AG04449 (cell line): Measurements from ENCODE around the gene NDUFA3.

Experiments used
- CTCF ChIA-PET: fragments of 350-600 bp; formaldehyde crosslinking; extraction: SDS; loops from one replicate; lab custom pipeline; 2021; ENCODE audit warnings: antibody characterized with exemption; lab: Yijun Ruan, JAX
- POLR2A ChIA-PET: fragments of 400-600, 350-600 bp; formaldehyde crosslinking; extraction: SDS; loops from one replicate; lab custom pipeline; 2020; ENCODE audit warnings: antibody characterized with exemption, inconsistent platforms; lab: Yijun Ruan, JAX
- DNase-seq: peaks from one replicate; pipeline ENCODE4 v3.0.0-alpha.2; 2010; ENCODE audit warnings: low read depth, low spot score
- H3K4me3 ChIP-seq: 2 replicates; pipeline ENCODE4 v1.5.1; 2011; ENCODE audit warnings: low read depth, mild to moderate bottlenecking, control low read depth, low read length
- CTCF ChIP-seq: IDR thresholded peaks from one replicate; pipeline ENCODE4 v1.5.1; 2011; ENCODE audit warnings: mild to moderate bottlenecking, moderate library complexity, low read length, control low read depth, inconsistent platforms; ENCODE audit not compliant: insufficient read depth; ENCODE audit errors: missing control alignments

NDUFA3 gene

GRCh38 chr19:54106716-54107115 is 4.1 kb downstream of the NDUFA3 start:
- no peak overlapping the region for H3K4me3 ChIP-seq
- ChIA-PET POLR2A (interaction anchor here (1.0 kb wide), 1 partner anchor 8 kb away, joined by 3 read pairs; the partner anchor contains the start of genes PRPF31 and TFPT), CTCF (interaction anchor here (0.7 kb wide), 1 partner anchor 10 kb away, joined by 3 read pairs; no protein-coding TSS in a partner anchor)
- TF ChIP-seq CTCF, result no peak
- DNase-seq, result no peak

- ChIA-PET CTCF (no interaction called here), POLR2A (no interaction called here)
- no peak for TF ChIP-seq CTCF
- H3K4me3 ChIP-seq, result no peak overlapping the region
- no peak for DNase-seq
Observed at GRCh38 chr19:54107876-54108490, 5.3 kb downstream of the NDUFA3 start.

- POLR2A ChIA-PET, result no interaction called here
- CTCF ChIA-PET, result no interaction called here
- no peak for TF ChIP-seq CTCF
- DNase-seq, result no peak
- H3K4me3 ChIP-seq, result no peak overlapping the region
Observed at GRCh38 chr19:54108496-54108895, 5.8 kb downstream of the NDUFA3 start.

- CTCF ChIA-PET, result no interaction called here
- no peak for DNase-seq
Observed at GRCh38 chr19:54109651-54110050, 7.0 kb downstream of the NDUFA3 start.

GRCh38 chr19:54114340-54115108 is 11.9 kb downstream of the NDUFA3 start:
- ChIA-PET POLR2A (interaction anchor here (0.6 to 2.5 kb wide), 6 partner anchors 8 to 248 kb away, joined by 3 to 21 read pairs (median 3); partner anchors contain the start of genes CNOT3 and MBOAT7), CTCF (interaction anchor here (0.9 kb wide), 1 partner anchor 322 kb away, joined by 3 read pairs; no protein-coding TSS in a partner anchor)
- H3K4me3 ChIP-seq, result peak overlapping the region; percentile 83
- DNase-seq, result no peak
- TF ChIP-seq CTCF, result no peak

More at GRCh38 chr19:54109651-54110050, 7.0 kb downstream of the NDUFA3 start:
- H3K4me3 ChIP-seq, result no peak overlapping the region
- POLR2A ChIA-PET, result no interaction called here
- no peak for TF ChIP-seq CTCF
